ENCODE results near the gene GALNT6. TPM values are rescaled to one million over a fixed set of nuclear protein-coding genes. Genes with fewer than 3 reads are reported as not detected.

Gene GALNT6
- total and polyA plus RNA-seq, 2 donors (not counting 3 experiments of a cell fraction or from before 2014, with no cell fraction given) = 18.7 to 39.2 TPM

- TF ChIP-seq EZH2 (IDR thresholded peaks at IDR 0.05; ENCODE audit: borderline replicate concordance, low read depth, low read length, severe bottlenecking) (no peak), POLR2A (IDR thresholded peaks at IDR 0.05; ENCODE audit: low read depth, low read length) (no peak), CTCF (IDR thresholded peaks at IDR 0.05; ENCODE audit: extremely low read depth in 1 of 2, insufficient read depth in 1 of 2, low read depth in 1 of 2, low read length in 2 of 2) (no peak), FOS (IDR thresholded peaks at IDR 0.05; ENCODE audit: borderline replicate concordance, insufficient read depth, low read length) (no peak), MYC (IDR thresholded peaks at IDR 0.05; ENCODE audit: low read depth, low read length) (no peak), JUN (IDR thresholded peaks at IDR 0.05; ENCODE audit: borderline replicate concordance, insufficient read depth, insufficient read length, low read depth) (no peak), POLR2AphosphoS5 (IDR thresholded peaks at IDR 0.05; ENCODE audit: insufficient read depth, low read depth, low read length) (no peak)
- TF ChIP-seq, protein P1, sequence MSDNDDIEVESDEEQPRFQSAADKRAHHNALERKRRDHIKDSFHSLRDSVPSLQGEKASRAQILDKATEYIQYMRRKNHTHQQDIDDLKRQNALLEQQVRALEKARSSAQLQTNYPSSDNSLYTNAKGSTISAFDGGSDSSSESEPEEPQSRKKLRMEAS (IDR thresholded peaks at IDR 0.05; ENCODE audit: insufficient read depth, insufficient read length) = no peak
- Histone ChIP-seq H3K4me2 (ENCODE audit: insufficient read depth, low read length) (no peak overlapping the region), H3K4me1 (ENCODE audit: control insufficient read depth, extremely low read depth, insufficient read depth, low read length) (no peaks in the 10 kb centered on the region), H3K4me3 (replicated peaks in 1 of 3; ENCODE audit: insufficient read depth in 1 of 3, low read depth in 1 of 3, low read length in 3 of 3) (no peak overlapping the region), H3K9ac (replicated peaks; ENCODE audit: extremely low read depth, insufficient read depth, low read length) (no peak overlapping the region), H3K27ac (ENCODE audit: insufficient read depth, low read depth, low read length) (no peak overlapping the region), H3K9me1 (replicated peaks; ENCODE audit: control insufficient read depth, extremely low read depth, insufficient read depth, low read length) (no peaks in the 10 kb centered on the region), H3K27me3 (ENCODE audit: control insufficient read depth in 2 of 2, insufficient read depth in 2 of 2, low read length in 2 of 2) (no peaks in the 10 kb centered on the region), H3K36me3 (ENCODE audit: control insufficient read depth in 2 of 2, extremely low read depth in 1 of 2, insufficient read depth in 2 of 2, low read length in 2 of 2) (no peaks in the 10 kb centered on the region), H3K79me2 (ENCODE audit: control insufficient read depth, insufficient read depth, low read length) (no peaks in the 10 kb centered on the region), H3K9me3 (replicated peaks; ENCODE audit: control insufficient read depth, insufficient read depth, low read length) (no peaks in the 10 kb centered on the region), H4K20me1 (replicated peaks; ENCODE audit: control insufficient read depth, extremely low read depth, insufficient read depth, low read length) (no peaks in the 10 kb centered on the region), H2AFZ (ENCODE audit: low read depth, low read length) (no peak overlapping the region)
- dilution Hi-C loops (cut with MboI; ENCODE audit: extremely low pct_ligation_motif_present, low sequenced_read_pairs) = no loop called here
- intact Hi-C loops (cut with micrococcal nuclease) = no loop called here
- no peak for FAIRE-seq
- POLR2A ChIA-PET = no interaction called here
- BruUV-seq (replicated peaks) = no TSS peak
- DNase-seq (ENCODE audit: low read depth, low spot score) = no peak
- CTCF ChIA-PET = interaction anchor here (1.3 kb wide), 1 partner anchor 9 kb away, joined by 3 read pairs; no protein-coding TSS in a partner anchor
Observed at GRCh38 chr12:51406290-51406689, 15.1 kb upstream of the GALNT6 start.
